Measurements from ENCODE around the gene C10orf67. TPM values are rescaled to one million over a fixed set of nuclear protein-coding genes. Genes with fewer than 3 reads are reported as not detected.

C10orf67 gene
- total RNA-seq, 2 donors from 2014 or later = not detected

DNA sequence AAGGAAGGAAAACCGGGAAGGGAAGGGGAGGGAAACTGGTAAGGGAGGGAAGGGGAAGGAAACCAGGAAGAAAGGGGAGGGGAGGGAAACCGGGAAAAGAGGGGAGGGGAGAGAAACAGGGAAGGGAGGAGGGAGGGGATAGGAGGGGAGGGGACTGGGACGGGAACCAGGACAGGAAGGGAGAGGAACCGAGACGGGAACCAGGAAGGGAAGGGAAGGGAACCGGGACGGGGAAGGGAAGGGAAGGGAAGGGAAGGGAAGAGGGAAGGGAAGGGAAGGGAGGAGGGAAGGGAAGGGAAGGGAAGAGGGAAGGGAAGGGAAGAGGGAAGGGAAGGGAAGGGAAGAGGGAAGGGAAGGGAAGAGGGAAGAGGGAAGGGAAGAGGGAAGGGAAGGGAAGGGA, 13.6 kb downstream of the C10orf67 start:
- Histone ChIP-seq H3K9me3 (no peaks in the 10 kb centered on the region), H3K36me3 (no peaks in the 10 kb centered on the region), H3K27ac (no peak overlapping the region), H3K27me3 (no peaks in the 10 kb centered on the region), H3K9ac (ENCODE audit: low read depth in 2 of 2, low read length in 2 of 2) (no peak overlapping the region), H3K4me3 (no peak overlapping the region), H3K4me1 (no peaks in the 10 kb centered on the region)
- DNase-seq = no peak
- TF ChIP-seq, protein P1, sequence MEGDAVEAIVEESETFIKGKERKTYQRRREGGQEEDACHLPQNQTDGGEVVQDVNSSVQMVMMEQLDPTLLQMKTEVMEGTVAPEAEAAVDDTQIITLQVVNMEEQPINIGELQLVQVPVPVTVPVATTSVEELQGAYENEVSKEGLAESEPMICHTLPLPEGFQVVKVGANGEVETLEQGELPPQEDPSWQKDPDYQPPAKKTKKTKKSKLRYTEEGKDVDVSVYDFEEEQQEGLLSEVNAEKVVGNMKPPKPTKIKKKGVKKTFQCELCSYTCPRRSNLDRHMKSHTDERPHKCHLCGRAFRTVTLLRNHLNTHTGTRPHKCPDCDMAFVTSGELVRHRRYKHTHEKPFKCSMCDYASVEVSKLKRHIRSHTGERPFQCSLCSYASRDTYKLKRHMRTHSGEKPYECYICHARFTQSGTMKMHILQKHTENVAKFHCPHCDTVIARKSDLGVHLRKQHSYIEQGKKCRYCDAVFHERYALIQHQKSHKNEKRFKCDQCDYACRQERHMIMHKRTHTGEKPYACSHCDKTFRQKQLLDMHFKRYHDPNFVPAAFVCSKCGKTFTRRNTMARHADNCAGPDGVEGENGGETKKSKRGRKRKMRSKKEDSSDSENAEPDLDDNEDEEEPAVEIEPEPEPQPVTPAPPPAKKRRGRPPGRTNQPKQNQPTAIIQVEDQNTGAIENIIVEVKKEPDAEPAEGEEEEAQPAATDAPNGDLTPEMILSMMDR (IDR thresholded peaks at IDR 0.05) = no peak
- intact Hi-C loops (cut with DNase I) = no loop called here

- H3K9me3 ChIP-seq = no peaks in the 10 kb centered on the region
- intact Hi-C loops (cut with DNase I) = no loop called here
These were observed 17.9 kb downstream of the C10orf67 start for GRCh38 chr10:23326544-23327307.

DNA sequence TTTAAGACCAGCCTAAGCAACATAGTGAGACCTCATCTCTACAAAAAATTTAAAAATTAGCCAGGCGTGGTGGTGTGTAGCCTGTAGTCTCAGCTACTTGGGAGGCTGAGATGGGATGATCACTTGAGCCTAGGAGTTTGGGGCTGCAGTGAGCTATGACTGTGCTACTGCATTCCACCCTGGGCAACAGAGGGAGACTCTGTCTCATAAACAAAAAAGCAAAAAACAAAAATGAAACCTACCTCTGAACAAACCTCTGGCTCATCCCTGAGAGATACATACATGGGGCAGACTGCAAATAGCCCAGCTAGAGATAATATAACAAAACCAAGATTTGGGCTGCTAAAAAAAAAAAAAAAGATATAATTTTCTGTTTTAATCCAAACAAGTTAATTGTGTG, 19.5 kb downstream of the C10orf67 start:
- Histone ChIP-seq H3K27me3 (no peaks in the 10 kb centered on the region), H3K4me1 (no peaks in the 10 kb centered on the region), H3K27ac (no peak overlapping the region), H3K4me3 (no peak overlapping the region), H3K9ac (ENCODE audit: low read depth in 2 of 2, low read length in 2 of 2) (no peak overlapping the region), H3K9me3 (no peaks in the 10 kb centered on the region), H3K36me3 (no peaks in the 10 kb centered on the region)
- intact Hi-C loops (cut with DNase I) = no loop called here
- TF ChIP-seq, protein P1 (IDR thresholded peaks at IDR 0.05) = no peak
- DNase-seq = no peak

More at GRCh38 chr10:23326544-23327307, 17.9 kb downstream of the C10orf67 start:
- DNase-seq = no peak
- Histone ChIP-seq H3K27me3 (no peaks in the 10 kb centered on the region), H3K4me1 (no peaks in the 10 kb centered on the region), H3K36me3 (no peaks in the 10 kb centered on the region), H3K9ac (ENCODE audit: low read depth in 2 of 2, low read length in 2 of 2) (no peak overlapping the region), H3K4me3 (no peak overlapping the region), H3K27ac (no peak overlapping the region)
- TF ChIP-seq, protein P1 (IDR thresholded peaks at IDR 0.05) = no peak

- Histone ChIP-seq H3K4me1 (no peaks in the 10 kb centered on the region), H3K4me3 (no peak overlapping the region), H3K27ac (no peak overlapping the region), H3K9ac (ENCODE audit: low read depth in 2 of 2, low read length in 2 of 2) (no peak overlapping the region), H3K36me3 (no peaks in the 10 kb centered on the region), H3K27me3 (no peaks in the 10 kb centered on the region), H3K9me3 (no peaks in the 10 kb centered on the region)
- intact Hi-C loops (cut with DNase I) = no loop called here
- TF ChIP-seq, protein P1 (IDR thresholded peaks at IDR 0.05) = no peak
- DNase-seq = no peak
These were observed 20.2 kb downstream of the C10orf67 start for GRCh38 chr10:23324351-23324750.

GRCh38 chr10:23322082-23322481, 22.5 kb downstream of the C10orf67 start:
- Histone ChIP-seq H3K27me3 (no peaks in the 10 kb centered on the region), H3K36me3 (no peaks in the 10 kb centered on the region), H3K9ac (ENCODE audit: low read depth in 2 of 2, low read length in 2 of 2) (no peak overlapping the region), H3K9me3 (no peaks in the 10 kb centered on the region), H3K4me1 (no peaks in the 10 kb centered on the region), H3K4me3 (no peak overlapping the region), H3K27ac (no peak overlapping the region)
- TF ChIP-seq, protein P1 (IDR thresholded peaks at IDR 0.05) = no peak
- intact Hi-C loops (cut with DNase I) = no loop called here
- no peak for DNase-seq

Measured in colonic mucosa (tissue), 4 donors.